HG03432 (cell line): Measurements from ENCODE around the gene TLR5.

Experiments used
- ATAC-seq: cut with Tn5 transposase; IDR thresholded peaks from one replicate; pipeline ENCODE4 v1.9.1; 2021; ENCODE audit warnings: mild to moderate bottlenecking, moderate library complexity; ENCODE audit not compliant: unreplicated experiment

Gene TLR5

DNA sequence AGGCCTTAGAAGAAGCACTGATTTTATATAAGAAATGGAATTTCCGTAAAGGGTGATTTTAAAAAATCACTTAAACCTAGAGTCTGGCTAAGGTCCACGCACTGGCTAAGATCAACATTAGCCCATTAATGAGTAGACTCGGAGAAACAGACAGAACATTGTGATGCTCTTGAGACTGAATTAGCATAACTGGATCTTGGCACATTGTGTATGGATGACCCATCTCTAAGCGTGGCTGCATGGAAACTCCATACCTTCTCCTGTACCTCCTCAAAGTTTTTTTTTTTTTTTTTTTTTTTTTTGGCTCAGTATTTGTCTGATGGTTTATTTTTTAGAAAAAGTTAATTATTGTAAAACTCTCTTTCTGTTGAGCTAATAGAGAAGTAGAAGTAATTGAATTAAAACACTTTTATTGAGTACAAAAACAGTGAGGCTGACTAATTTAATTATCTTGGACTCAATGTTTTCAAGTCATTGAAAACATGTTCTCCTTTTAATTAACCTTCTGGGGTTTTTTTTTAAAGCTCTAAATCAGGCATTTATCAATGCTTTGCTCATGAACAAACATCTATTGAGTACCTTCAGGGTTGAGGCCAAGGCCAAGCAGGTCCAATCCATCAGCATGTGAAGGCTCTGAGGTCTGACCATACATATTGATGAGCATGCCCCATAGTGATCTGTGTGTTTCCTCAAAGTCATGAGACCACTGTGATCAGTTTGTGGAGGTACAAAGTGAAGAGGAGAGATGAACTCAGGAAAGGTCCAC is 74.0 kb downstream of the TLR5 start:
- ATAC-seq: no peak

DNA sequence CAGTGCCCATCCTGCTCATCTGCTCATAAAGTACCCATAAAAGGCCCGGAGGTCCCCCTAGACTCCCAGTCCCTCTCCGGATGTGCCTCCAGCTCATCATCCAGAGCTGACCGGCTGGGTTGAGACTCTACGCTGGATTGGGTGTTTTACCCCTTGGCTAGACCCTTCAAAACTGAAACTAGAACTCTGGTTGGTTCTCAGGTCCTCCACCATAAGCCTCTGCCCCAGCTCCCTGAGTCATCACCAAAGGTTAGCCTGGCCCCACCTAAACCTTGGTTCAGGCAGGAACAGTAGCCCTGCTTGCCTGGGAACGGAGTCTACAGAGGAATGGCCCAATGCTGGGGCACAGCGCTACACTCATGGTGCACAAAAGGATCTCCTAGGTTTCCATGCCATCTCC is 75.1 kb downstream of the TLR5 start:
- no peak for ATAC-seq

DNA sequence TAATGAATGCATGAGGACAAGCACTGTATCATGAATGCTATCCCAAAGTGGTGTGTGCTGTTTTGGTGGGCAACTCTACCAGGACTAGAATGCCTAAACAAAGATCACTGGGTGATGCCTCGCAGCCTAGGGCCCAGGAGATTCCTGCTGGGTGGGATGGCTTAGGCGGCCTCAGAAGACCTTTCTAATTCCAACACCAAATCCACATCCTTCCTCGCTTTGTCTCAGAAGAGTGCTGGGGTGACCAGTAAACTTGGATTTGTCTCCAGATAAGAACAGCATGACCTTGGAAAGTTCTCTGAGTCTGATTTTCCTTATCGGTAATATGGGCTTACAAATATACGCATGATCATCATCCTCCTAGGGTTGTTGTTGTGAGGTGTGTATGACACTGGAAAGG is 76.6 kb downstream of the TLR5 start:
- no peak for ATAC-seq

DNA sequence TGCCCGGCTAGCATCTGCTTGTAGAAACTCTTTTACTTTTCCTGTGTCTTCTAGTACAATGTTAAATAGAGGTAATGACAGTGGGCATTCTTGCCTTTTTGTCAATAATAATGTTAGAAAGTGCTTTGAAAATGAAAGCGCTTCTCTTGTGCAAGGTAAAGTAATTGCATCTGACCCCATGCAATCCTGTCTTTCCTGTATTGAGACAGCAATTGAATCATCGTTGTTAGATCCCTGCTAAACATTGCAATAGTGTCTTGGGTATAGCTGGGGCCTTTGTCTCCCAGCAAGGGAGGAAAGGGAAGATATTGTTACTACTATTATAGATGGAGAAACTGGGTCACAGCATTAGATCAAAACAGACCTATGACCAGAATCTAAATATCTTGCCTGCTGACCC is 80.9 kb downstream of the TLR5 start:
- no peak for ATAC-seq

DNA sequence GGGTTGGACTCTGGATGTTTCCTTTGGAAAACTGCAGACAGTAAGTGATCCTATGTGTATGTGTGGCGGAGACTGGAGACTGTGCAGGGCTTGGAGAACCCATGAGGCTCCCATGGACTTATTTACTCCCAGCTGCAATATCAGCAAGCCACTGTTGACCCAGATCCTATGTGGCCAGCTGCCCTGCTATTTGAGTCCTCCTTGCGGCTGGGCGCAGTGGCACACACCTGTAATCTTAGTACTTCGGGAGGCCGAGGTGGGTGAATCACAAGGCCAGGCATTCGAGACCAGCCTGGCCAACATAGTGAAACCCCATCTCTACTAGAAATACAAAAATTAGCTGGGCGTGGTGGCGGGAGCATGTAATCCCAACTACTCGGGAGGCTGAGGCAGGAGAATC is 83.5 kb downstream of the TLR5 start:
- no peak for ATAC-seq
